Astrocyte of the cerebellum (primary cell): ENCODE measurements around the gene GRK6.
A peak's percentile ranks its signal among the peaks of the same experiment; 100 is the strongest.

Experiments
- DNase-seq: peaks from one replicate; pipeline ENCODE4 v3.0.0-alpha.2; 2011; ENCODE audit warnings: low read depth
- H3K4me3 ChIP-seq: 2 replicates; pipeline ENCODE4 v1.5.1; 2011; ENCODE audit warnings: mild to moderate bottlenecking, low read depth, low read length, moderate library complexity
- CTCF ChIP-seq: IDR thresholded peaks from 2 replicates; pipeline ENCODE4 v1.5.1; 2012; ENCODE audit warnings: low read length, low read depth, moderate library complexity, mild to moderate bottlenecking; ENCODE audit errors: missing control alignments
- in situ Hi-C: cut with HindIII; loops from 2 replicates; pipeline ENCODE4 v1.10.0; 2017; ENCODE audit warnings: low sequenced_read_pairs

Gene GRK6

DNA sequence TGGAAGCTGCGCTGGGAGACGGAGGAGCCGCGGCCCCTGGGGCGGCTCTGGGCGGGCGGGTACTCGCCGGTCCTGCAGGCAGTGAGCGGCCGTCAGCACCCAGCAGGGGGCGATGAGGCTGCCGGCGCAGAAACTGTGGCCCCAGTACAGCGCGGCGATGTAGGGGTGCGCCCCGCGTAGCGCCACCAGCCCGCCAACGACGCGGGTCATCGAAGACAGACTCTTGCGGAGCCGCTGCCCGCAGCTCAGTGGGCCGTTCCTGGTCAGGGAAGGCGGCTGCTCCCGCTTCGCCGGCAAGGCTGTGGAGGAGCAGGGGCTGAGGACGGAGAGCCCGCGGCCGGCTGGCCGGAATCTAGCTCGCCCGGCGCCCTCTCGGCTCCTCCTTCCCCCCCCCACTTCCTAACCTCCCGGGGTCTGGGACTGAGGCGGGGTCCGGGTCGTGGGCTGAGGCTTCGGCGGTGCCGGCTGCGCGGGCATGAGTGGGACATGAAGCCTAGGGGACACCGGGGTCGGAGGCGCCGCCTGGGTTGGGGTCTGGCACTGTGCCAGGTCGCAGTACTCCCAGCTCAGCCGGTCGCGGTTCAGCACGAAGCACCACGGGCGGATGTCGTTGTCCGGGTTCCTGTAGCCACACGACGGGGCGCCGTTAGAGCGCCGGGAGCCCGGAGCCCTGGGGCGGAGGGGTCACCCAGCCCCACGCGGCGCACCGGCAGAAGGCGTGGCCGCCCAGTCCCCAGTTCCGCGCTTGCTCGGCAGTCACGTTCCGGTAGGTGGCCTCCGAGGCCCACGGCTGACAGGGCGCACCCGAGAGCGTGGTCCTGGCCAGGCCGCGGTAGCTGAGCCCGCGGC, 22.5 kb upstream of the GRK6 start:
- peak overlapping the region; percentile 50 for H3K4me3 ChIP-seq
- peak; percentile 47 for TF ChIP-seq CTCF
- no peak for DNase-seq
- in situ Hi-C loops, result no loop called here

DNA sequence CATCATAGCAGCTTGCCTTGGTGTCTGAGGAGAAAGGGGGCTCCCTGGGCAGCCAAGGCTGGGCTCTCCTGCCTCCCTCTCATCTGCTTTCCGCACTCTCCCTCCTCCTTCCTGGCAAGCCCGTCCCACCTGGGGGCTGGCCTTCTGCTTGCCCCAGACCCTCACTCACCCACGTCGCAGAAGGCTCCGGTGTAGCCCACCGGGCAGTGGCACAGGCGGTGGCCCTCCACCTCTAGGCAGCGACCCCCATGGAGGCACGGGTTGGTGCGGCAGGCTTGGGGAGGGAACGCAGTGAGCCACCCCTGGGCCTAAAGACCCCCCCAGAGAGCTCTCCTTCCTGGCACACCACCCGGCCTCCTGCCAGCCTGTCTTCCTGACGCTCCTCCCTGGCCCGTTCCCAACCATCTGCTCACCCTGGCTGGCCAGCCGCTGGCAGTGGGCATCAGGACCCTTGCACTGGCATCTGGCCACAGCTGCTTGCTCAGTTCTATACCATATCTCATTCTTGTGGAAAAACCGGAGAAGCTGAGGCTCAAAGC, 21.8 kb upstream of the GRK6 start:
- TF ChIP-seq CTCF, result no peak
- in situ Hi-C loops, result loop anchor here (5.0 kb wide), 2 partner anchors 38 to 57 kb away; no protein-coding TSS in a partner anchor
- no peak for DNase-seq
- H3K4me3 ChIP-seq, result peak overlapping the region; percentile 50

DNA sequence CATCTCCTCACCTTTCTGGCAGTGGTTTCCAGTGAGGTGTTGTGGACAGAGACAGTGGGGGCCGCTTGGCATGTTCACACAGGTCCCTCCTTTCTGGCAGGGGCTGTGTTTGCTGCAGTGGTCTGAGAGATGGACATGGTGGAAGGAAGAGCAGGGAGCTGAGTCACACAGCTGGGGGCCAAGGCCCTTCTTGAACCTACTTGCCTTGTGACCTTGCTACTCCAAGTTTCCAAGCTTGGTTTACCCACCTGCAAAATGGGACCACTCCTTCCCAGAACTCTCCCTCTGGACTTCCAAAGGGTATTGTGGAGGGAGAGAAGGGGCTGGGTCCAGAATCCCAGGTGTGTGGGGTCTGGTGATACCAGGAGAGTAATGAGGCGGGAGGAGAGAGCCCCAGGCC, 21.2 kb upstream of the GRK6 start:
- in situ Hi-C loops, result loop anchor here (5.0 kb wide), 2 partner anchors 37 to 58 kb away; no protein-coding TSS in a partner anchor
- no peak for TF ChIP-seq CTCF
- no peak overlapping the region for H3K4me3 ChIP-seq
- DNase-seq, result no peak

- in situ Hi-C loops, result loop anchor here (5.0 kb wide), 2 partner anchors 36 to 59 kb away; no protein-coding TSS in a partner anchor
- no peak for DNase-seq
- no peak overlapping the region for H3K4me3 ChIP-seq
- no peak for TF ChIP-seq CTCF
Observed at GRCh38 chr5:177405805-177406204, 20.7 kb upstream of the GRK6 start.

DNA sequence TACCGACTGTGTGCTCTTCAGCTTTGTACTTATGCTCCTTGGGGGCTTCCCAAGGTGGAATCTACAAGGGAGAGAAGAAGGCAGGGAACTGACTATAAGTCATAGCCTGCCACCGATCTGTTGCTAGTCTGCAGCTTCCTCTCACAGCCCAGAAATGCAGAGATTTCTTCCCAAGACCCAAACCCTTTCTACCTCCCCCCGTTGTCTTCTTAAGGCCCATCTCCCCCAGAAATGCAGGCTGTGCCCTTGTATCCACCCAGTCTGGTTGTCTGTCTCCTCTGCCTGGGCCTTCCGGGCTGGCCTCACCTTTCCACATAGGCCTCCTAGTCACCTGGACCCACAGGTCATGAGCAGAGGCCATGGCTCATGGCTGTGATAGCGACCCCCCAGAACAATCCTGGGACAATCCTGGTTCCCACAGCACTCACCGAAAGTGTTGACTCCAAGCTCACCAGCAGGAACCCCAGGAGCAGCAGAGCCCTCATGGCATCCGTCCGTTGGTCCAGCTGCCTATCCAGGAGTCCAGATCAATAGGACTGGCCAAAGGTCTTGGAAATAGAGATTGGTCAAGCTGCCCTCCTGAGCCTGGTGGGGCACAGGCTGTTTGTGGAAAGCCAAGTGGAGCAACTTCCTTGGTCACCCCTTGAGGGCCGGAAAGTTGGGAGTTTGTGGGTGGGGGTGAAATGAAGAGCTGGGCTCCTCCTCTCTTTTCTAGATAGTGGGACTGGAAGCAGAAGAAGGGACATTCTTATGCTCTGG, 17.3 kb upstream of the GRK6 start, which contains the start of gene F12:
TSS of gene F12 (minus strand) at position 522 of the 759 bp plus-strand sequence. CDS start at position 485, 37 bp downstream.
- DNase-seq, result no peak
- TF ChIP-seq CTCF, result no peak
- H3K4me3 ChIP-seq, result no peak within 1 kb of the TSS
- in situ Hi-C loops, result loop anchor here (5.0 kb wide), 2 partner anchors 33 to 62 kb away; no protein-coding TSS in a partner anchor

DNA sequence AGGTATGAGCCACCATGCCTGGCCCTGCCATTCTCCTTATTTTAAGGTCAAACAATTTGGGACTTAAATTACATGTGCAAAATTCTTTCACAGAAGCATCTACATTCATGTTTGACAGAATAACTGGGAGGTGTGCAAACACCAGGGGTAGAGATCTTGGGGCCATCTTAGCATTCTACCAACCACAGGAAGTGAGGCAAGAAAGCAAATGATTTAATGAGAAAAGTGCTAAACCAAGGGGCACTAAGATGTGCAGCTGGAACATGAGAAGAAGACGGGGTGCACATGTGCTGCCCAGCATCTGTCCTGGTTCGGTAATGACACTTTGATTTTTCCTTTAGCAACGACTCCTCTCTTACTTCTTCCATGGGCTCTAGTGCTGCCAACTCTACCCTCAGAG, 15.9 kb upstream of the GRK6 start:
- in situ Hi-C loops, result no loop called here
- no peak overlapping the region for H3K4me3 ChIP-seq
- DNase-seq, result no peak
- TF ChIP-seq CTCF, result no peak
